Stimulated activated CD4-positive, alpha-beta T cell treated with anti-CD3 and anti-CD28 coated beads, TNF-alpha, amount 100 ng/mL, for 24 hours (primary cell): Measurements from ENCODE around the gene INO80.
A peak's percentile ranks its signal among the peaks of the same experiment; 100 is the strongest.
"Not testable (repeated sequence)": the region's sequence is repeated elsewhere in the genome, so short reads cannot be mapped to it uniquely, and the experiment has no call there.

Experiments
- DNase-seq, 3 experiments: peaks; one replicate each; pipeline ENCODE4 v3.0.0-alpha.2; 2020; ENCODE audit warnings: low read depth in 3 of 3

Gene INO80

DNA sequence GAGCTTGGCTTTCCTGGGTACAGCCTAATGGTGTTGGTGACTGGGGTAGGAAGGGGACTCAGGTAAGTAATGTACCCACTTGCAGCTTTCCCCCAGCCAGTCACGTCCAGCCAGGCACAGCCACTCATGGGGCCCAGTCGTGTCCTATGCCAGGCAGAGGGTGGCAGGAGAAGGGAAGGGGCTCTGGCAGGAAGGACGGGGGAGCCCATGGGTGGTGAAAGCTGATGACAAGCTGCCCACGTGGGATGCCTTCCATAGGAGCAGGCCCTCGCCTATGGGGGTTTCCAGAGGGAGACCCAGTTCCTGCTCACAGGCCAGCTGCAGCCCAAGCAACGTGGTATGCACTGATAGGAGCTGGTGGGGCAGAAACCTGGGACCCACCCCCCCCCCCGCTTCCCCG is 152.1 kb downstream of the INO80 start:
- DNase-seq, result no peak

DNA sequence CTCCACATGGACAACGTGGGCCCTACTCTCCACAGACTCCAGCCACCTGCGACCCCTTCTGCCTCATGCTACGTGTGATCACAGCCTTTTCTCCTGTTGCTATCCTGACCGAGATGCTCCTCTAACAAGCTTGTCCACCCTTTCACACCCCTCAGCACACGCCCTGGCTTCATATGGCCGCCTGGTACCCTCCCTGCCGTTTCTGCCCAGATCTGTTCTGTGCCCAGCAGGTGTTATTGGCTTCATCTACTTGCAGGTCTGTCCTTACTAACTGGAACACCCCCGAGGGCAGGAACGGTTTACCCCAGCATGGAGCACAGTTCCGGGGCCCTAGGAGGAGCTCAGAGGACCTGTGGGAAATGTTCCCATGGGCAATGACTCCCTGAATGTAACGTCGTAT is 152.9 kb downstream of the INO80 start:
- DNase-seq, result no peak

DNA sequence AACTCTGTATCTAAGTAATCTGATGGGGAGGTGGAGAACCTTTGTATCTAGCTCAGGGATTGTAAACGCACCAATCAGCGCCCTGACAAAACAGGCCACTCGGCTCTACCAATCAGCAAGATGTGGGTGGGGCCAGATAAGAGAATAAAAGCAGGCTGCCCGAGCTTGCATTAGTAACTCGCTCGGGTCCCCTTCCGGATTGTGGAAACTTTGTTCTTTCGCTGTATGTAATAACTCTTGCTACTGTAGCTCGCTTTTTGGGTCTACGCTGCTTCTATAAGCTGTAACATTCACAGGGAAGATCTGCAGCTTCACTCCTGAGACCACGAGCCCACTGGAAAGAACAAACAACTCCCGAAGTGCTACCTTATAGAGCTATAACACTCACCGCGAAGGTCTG is 153.8 kb downstream of the INO80 start:
- DNase-seq, result not testable (repeated sequence)

DNA sequence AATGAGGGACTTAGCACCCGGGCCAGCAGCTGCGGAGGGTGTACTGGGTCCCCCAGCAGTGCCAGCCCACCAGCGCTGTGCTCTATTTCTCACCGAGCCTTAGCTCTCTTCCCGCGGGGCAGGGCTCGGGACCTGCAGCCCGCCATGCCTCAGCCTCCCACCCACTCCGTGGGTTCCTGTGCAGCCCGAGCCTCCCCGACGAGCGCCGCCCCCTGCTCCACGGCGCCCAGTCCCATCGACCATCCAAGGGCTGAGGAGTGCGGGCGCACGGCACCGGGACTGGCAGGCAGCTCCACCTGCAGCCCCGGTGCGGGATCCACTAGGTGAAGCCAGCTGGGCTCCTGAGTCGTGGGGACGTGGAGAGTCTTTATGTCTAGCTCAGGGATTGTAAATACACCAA is 154.3 kb downstream of the INO80 start:
- DNase-seq, result not testable (repeated sequence)

DNA sequence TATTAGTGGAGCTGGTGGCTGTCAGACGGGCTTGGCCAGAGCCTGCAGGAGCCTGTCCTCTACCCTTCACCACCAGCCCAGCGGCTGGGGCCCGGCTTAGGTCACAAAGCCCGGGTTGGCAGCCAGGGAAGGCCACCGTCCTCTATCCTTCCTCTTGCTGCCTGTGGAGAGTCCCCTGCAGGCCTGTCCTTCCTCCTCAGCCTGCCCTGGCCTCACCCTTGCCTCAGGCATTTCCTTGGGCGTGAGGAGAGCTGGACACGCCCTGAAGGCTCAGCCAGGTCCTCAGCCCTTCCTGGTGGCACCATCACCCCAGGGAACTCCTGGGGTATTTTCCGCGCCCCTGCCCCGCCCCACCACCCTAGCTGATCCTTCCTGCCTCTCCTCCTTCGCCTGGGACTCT is 155.2 kb downstream of the INO80 start:
- DNase-seq, result no peak

DNA sequence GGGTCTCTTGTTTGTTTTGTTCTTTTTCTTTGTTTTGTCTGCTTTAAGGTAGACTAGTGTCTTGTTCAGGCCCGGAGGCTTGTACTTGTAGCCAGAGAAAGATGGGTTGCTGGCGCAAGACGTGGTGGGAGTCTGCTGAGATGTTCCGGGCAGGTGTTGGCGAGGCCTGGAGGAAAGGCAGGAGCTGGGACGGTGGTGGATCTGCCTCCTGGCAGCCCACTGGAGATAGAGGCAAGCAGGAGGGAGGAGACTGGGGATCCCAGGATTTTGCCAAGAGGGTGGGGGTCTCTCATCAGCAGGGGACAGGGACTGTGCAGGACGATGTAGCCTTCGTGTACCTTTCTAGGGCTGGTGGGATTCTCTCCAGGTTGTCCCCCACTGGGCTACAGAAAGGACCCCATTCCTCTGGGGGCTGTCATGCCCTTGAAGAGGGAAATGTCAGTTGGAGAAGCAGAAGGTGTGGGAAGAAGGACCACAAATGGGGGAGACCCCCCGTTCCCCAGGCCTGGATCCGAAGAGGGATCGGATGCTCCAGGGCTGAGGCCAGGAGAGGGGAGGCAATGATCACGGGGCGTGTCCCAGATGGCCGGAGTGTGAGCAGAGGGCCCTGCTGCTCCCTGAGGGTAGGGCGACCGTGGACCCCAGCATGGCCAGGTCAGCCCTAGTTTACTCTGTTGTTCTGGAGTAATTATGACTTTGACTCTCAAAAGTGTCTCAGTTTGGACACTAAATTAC is 155.8 kb downstream of the INO80 start:
- DNase-seq, result no peak

DNA sequence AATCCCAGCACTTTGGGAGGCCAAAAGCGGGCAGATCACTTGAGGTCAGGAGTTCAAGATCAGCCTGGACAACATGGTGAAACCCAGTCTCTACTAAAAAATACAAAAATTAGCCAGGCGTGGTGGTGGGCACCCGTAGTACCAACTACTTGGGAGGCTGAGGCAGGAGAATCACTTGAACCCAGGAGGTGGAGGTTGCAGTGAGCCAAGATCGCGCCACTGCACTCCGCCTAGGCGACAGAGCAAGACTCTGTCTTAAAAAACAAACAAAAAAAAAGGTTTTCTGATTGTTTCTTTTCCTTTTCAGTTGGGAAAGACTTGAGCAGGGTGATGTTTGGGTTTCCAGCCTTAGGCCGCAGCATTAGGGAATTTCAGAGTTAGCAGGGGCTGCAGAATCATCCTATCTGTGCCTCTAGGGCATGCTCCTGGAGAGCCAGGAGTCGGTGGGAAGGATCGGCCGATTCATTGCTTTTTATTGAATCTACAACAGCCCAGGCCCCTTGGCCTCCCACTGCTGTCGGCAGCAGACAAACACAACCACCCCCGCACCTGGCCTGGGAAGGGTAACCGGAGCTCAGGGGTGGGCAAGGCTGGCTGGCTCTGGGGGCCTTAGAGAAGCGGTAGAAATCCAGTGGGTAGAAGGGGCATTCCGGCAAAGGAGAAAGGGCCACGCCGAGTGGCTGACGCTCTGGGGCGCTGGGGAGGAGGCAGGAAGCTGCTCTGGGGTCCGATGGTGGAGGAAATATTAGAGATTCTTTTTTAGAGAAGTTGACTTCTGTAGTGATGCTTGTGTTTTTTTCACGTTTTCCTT is 156.5 kb downstream of the INO80 start:
- DNase-seq, result no peak

DNA sequence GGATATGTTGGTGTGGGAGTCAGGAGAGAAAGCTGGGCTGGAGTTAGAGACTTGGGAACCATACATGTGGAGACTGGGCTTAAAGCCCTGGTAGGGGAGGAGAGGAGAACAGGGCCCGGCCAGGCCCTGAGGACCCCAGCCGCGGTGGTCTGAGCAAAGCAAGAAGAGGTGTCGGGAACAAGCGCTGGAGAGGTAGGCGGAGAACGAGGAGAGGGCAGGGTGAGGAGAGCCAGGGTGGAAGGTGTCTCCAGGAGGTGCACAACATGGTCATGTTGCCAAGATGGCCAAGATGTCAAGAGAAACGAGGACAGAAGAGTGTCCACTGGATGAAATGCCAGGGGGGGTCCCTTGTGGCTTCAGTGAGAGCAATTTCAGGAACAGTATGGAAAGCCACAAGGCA is 157.4 kb downstream of the INO80 start:
- DNase-seq, result no peak

DNA sequence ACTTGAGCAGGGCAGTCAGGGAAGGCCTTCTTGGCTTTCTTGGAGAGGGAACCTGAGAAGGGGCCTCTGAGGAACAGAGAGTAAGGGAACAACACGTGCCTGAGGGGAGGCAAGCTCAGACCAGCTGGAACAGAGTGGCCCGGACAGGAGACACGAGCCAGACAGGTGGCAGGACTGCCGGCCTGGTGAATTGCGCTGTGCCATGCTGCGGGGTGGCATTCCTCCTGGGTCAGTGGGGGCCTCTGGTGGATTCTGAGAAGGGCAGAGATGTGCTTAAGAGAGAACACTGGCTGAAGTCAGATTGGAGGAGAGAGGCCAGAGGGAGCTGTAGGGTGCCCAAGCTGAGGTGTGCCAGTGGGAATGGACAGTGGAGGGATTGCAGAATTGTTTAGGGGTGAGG is 157.9 kb downstream of the INO80 start:
- DNase-seq, result no peak

DNA sequence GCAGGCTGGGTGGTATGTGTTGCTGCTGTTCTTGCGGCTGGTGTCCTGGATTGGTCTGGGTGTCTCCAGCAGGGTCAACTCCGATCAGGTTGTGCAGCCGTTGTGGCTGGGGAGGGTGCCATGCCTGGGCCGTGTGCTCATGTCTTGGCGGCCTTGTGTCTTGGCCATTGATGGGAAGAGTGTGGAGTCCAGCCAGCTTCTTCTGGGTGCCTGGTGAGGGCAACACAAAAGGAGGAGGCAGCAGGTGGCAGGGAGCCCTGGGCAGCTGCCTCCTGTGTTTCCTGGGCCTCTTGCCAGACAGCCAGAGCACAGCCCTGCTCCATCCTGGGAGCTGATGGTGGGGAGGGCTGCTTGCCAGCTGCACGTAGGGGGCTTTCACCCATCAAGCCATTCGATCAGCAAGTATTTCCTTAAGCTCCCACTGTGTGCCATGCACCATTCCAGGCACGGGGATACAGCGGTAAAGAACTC is 158.5 kb downstream of the INO80 start:
- DNase-seq, result no peak

DNA sequence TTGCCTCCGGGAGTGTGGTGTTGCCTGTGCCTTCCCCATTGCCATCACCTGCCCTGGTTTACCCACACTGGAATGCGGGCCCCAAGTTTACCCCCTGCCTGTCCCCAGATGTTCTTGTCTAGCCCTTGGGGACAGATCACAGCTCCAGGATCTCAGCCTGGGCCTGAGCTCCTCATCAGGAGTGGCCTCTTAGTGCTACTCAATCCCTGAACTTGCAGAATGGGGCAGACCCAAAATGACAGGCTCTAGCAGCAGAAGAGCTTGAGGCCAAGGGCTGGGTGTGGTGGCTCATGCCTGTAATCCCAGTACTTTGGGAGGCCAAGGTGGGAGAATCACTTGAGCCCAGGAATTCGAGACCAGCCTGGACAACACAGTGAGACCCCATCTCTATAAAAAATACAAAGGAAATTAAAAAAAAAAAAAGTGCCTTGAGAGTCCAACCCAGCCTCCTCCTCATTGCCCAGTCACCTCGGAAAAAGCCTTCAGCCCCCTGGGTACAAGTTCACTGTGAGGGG is 159.0 kb downstream of the INO80 start:
- DNase-seq, result no peak

DNA sequence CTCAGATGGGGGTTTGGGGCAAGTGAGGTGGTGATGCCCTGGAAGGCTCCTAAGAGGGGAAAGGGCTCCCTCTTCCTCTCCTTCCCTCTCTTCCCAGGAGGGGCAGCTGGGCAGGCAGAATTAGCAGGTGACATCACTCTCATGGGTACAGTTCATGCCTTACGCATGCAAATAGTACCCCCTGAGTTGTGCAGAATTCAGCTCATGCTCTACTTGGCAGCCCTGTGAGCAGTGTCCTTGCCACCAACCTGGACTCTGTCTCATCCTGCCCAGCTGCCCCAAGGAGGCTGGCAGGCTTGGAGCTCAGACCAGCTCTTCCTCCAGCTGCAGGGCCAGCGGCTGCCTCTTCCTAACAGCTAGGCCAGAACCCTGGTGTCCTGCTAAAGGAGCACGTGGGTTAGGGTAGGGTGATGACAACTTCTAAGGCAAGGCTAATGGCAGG is 159.5 kb downstream of the INO80 start:
- no peak for DNase-seq

DNA sequence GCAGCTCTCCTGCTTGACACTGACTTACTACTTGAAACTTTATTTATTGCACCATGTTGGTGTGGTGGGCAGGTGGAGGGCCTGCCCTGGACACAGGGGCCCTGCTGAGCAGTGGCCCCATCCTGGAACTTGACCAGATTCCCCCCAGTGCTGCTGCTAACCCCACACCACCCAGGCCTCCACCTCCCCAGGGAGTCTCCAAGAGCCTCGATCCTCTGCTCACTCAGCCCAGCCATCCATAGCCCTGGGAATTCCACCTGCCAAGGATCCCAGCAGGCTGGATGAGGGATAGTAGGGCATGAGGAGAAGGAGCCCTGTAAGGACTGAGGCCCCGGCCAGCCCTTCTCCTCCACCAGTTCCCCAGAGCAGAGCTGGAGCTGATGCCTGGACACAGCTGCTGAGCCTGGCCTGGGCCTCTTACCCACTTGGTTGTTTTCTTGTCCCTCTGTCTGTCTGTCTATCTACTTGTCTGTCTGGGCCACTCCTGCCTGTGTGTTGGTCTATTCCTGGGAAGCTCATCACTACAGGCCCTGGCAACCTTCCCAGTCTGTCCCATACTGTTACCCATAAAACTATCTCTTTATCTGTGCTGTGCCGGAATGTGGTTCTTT is 160.0 kb downstream of the INO80 start:
- no peak for DNase-seq

DNA sequence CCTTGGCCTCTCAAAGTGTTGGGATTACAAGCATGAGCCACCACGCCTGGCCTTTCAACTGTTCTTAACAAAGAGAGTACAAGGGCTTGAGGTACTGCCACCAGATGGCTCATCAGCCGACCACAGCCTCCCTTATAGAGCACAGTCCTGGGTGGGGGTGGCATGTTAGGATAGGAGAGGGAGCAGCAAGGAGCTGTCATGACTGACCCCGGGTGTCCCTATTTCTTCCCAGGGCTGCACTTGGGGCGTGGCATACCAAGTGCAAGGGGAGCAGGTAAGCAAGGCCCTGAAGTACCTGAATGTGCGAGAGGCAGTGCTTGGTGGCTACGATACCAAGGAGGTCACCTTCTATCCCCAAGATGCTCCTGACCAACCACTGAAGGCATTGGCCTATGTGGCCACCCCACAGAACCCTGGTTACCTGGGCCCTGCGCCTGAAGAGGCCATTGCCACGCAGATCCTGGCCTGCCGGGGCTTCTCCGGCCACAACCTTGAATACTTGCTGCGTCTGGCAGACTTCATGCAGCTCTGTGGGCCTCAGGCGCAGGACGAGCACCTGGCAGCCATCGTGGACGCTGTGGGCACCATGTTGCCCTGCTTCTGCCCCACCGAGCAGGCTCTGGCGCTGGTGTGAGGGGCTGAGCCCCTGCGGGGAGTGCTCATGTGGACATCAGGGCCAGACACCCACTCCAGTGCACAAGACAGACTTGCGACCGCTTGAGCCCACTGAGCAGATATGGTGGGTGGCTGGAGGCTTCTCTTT is 160.8 kb downstream of the INO80 start:
- DNase-seq, result no peak

DNA sequence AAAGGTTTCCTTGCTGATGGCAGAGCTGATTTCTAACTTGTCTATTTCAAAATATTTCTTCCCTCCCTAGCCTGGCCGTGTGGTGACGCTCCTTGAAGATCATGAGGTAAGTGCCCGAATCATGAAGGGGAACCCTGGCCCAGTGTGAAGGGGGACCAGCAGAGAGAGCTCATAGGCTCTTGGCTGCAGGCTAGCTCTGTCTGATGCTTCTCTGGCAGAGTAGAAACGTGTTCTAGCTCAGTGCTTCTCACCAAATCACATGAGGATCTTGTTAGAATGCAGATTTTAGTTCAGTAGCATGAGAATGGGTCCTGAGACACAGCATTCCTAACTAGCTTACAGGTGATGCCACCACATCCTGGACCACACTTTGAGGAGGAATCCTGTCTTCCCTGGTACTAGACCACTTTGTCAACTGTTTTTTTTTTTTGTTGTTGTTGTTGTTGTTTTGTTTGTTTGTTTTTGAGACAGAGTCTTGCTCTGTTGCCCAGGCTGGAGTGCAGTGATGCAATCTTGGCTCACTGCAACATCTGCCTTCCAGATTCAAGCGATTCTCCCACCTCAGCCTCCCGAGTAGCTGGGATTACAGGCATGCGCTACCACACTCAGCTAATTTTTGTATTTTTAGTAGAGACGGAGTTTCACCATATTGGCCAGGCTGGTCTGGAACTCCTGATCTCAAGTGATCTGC is 161.8 kb downstream of the INO80 start:
- not testable (repeated sequence) for DNase-seq

DNA sequence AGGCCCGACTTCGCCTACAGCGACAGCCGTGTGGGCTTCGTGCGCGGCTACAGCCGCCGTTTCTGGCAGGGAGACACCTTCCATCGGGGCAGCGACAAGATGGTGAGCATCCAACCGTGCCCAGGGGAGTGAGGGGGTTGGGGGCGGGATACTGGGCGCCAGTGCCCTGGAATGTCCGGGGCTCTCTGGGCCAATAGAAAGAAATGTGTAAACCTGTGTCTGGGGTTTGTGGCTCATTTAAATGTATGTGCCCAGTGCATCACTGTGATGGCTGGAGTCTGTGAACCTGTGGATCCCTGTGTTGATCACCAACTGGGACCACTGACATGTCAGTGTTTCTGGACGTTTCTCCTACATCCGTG is 162.4 kb downstream of the INO80 start:
- no peak for DNase-seq

DNA sequence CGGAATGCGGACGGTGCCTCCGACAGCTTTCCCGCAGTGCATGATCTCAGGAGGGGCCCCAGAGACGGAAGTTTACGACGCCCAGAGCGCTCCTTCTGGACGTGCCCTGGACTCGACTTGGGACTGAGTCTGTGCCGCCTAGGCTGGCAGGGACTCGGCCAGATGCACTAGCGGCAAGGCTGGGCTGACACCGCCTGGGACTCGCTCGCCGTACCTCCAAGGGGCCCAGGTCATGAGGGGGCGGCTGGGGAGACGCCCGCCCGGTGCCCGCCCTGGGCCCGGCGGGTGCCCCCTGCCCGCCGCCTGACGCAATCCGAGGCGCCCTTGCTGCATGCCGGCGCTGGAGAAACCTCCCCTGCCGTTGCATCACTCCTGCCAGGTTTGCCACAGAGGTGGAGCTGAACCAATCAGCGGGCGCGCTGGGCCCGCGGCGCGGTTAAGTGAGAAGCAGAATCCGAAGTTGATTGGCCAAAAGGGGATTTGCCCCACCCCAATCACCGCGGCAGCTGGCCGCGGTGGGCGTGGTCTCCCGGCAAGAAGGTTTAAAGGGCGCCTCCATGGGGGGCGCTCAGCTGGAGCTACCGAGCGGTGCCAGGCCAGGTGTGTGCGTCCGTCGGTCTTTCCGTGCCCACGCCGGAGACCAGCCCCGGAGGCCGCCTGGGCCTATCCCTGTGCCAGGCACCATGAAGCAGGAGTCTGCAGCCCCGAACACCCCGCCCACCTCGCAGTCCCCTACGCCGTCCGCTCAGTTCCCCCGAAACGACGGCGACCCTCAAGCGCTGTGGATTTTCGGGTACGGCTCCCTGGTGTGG is 163.0 kb downstream of the INO80 start, which contains the start of gene CHAC1:
Gene CHAC1 (plus strand): TSS at position 571 of the 812 bp plus-strand sequence. CDS start 113 bp downstream, at position 684.
- DNase-seq, result peak; percentile 90 to 96 (median 95)

DNA sequence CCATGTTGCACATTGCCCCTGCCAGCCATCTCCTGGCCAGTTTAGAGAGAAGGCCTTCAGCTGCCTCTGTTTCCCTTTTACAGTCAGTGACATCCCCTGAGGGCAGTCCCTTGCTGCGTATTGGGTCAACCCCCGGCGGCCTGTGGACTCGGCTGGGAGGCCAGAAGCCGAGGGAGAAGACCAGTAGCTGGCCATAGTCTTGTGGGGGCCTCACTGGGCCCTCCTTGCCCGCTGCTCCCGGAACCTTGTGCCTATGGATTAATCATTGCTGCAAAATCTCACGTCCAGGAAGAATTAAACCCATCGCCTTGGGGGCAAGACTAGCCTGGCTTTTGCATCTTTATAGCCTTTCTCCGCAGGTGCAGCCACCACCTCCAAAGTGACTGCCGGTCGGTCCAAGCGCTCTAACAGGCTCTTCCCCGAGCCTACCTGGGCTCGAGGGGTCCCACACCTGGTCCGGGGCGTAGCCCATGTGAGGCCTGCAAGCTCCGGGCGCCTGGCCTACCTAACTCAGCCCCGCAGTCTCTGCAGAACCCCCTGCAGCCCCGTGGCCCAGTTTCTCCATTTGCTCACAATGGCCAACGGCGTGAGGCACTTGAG is 163.7 kb downstream of the INO80 start:
- no peak for DNase-seq

DNA sequence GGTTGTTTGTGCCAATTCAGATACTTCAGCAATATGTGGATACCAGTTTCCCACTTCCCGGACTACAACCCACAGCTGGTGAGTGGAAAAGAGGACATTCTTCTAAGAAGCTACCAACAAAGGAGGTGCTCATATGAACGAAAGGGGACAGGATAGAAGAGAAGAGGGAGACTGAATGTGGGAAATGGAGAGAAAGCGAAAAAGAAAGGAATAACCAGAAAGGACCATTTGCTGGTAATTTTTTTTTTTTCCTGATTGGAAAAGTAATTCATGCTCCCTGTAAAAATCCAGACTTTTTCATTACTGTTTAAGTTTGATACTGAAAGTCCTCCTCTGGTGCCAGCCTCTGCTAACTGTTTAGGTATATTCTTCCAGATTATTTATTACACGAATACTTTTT is 164.3 kb downstream of the INO80 start:
- no peak for DNase-seq

DNA sequence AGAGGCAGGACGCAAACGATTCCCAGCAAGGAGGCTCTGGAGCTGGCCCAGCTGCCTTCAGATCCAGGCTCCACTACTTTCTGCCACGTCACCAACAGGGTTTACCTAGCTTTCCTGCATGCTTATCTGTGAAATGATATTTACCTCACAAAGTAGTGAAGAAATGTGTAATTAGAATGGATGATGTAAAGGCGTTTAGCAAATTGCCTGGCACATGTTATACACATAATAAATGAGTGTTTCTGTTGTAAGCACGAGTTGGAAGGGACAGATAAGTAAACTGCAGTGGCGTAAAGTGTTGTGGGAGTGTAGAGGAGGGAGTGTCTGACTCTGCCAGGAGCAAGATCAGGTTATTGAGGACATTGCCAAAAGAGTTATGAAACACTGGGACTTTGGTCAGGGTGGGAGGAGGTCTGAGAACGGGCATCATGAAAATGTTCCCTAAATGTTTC is 166.3 kb downstream of the INO80 start:
- no peak for DNase-seq
